Left lung (tissue), 10 donors: ENCODE data around the gene FANCC. TPM values are rescaled to one million over a fixed set of nuclear protein-coding genes. Genes with fewer than 3 reads are reported as not detected.
A peak's percentile ranks its signal among the peaks of the same experiment; 100 is the strongest.

Experiments
- ATAC-seq: fragments of 200-7000 bp; cut with Tn5 transposase; one replicate; pipeline ENCODE4 v1.9.1; 2020; ENCODE audit warnings: moderate library complexity
- DNase-seq, 4 donors: peaks; one replicate each; pipeline ENCODE4 v3.0.0-alpha.2; 2013 to 2020
- H3K27ac ChIP-seq, 2 donors: fragments of 200-600 bp; sonication (generic) in 1 of 2; one replicate each; pipeline versions ENCODE4 v1.5.0 to v1.8.0; 2020 to 2021
- H3K27me3 ChIP-seq, 2 donors: fragments of 200-600 bp; sonication (generic) in 1 of 2; one replicate each; pipeline versions ENCODE4 v1.5.0 to v1.8.0; 2020 to 2021
- H3K36me3 ChIP-seq, 2 donors: fragments of 200-600 bp; sonication (generic) in 1 of 2; one replicate each; pipeline versions ENCODE4 v1.5.0 to v1.8.0; 2020 to 2021
- H3K4me1 ChIP-seq, 2 donors: fragments of 200-600 bp; one replicate each; pipeline ENCODE4 v1.8.0; 2021
- H3K4me3 ChIP-seq, 2 donors: fragments of 200-600 bp; sonication (generic) in 1 of 2; one replicate each; pipeline versions ENCODE4 v1.5.0 to v1.8.0; 2020 to 2021; ENCODE audit warnings: mild to moderate bottlenecking in 1 of 2
- H3K9me3 ChIP-seq, 2 donors: fragments of 200-600 bp; sonication (generic) in 1 of 2; one replicate each; pipeline versions ENCODE4 v1.5.0 to v1.8.0; 2020 to 2021
- CTCF ChIP-seq, 2 donors: fragments of 200-600 bp; sonication (generic) in 1 of 2; IDR thresholded peaks; one replicate each; pipeline versions ENCODE4 v1.5.0 to v1.8.0; 2021; ENCODE audit warnings: antibody characterized with exemption in 2 of 2
- intact Hi-C, 2 donors: fragments of 100-400 bp; cut with DNase I; formaldehyde crosslinking; loops; one replicate each; pipeline versions ENCODE4 v1.11.2 to v1.14.2; 2022
- polyA plus RNA-seq, 6 donors: library from polyadenylated mRNA; unstranded; fragments of 120-200 nt; gene quantifications; one replicate each; pipeline ENCODE4 v1.2.1, GENCODE V29; 2013; ENCODE audit not compliant: insufficient read length in 6 of 6
- total RNA-seq, 2 donors: library from RNA; stranded (reverse); fragmentation: NEBNext Ultra II Directional; extraction: Animal tissue kit (Norgen Biotek cat#: 25700); gene quantifications; one replicate each; pipeline ENCODE4 v1.2.1, GENCODE V29; 2021
- donor health status: DM: no; HTN: yes; CAD: no.
- donor health status: DM: no; HTN: no; CAD: no.

The FANCC gene
- total and polyA plus RNA-seq, 8 donors, result 11.5 to 27.4 (median 25.7) TPM

- H3K27ac ChIP-seq, result no peak overlapping the region
- no peak overlapping the region for H3K4me3 ChIP-seq
- intact Hi-C loops, result no loop called here
- no peak for ATAC-seq
- TF ChIP-seq CTCF (IDR thresholded peaks at IDR 0.05), result no peak
- H3K27me3 ChIP-seq, result no peaks in the 10 kb centered on the region
- H3K9me3 ChIP-seq, result no peaks in the 10 kb centered on the region
- no peak for DNase-seq
- H3K36me3 ChIP-seq, result peaks cover 0 to 42% of the 10 kb centered on the region in 2 donors
- no peaks in the 10 kb centered on the region for H3K4me1 ChIP-seq
These were observed 208.1 kb downstream of the FANCC start for GRCh38 chr9:95109456-95109855.

GRCh38 chr9:95108777-95109176 lies 208.7 kb downstream of the FANCC start:
- DNase-seq (no peak), ATAC-seq (no peak)
- intact Hi-C loops, result no loop called here
- Histone ChIP-seq H3K4me1 (no peaks in the 10 kb centered on the region), H3K36me3 (peaks cover 0 to 48% of the 10 kb centered on the region in 2 donors), H3K4me3 (no peak overlapping the region), H3K27me3 (no peaks in the 10 kb centered on the region), H3K27ac (no peak overlapping the region), H3K9me3 (no peaks in the 10 kb centered on the region)
- no peak for TF ChIP-seq CTCF (IDR thresholded peaks at IDR 0.05)

GRCh38 chr9:95107976-95108375 lies 209.5 kb downstream of the FANCC start:
- Histone ChIP-seq H3K27ac (no peak overlapping the region), H3K36me3 (peaks cover 0 to 53% of the 10 kb centered on the region in 2 donors), H3K4me1 (no peaks in the 10 kb centered on the region), H3K4me3 (no peak overlapping the region), H3K27me3 (no peaks in the 10 kb centered on the region), H3K9me3 (no peaks in the 10 kb centered on the region)
- intact Hi-C loops, result no loop called here
- no peak for TF ChIP-seq CTCF (IDR thresholded peaks at IDR 0.05)
- DNase-seq (no peak), ATAC-seq (no peak)

- ATAC-seq (no peak), DNase-seq (no peak)
- Histone ChIP-seq H3K9me3 (no peaks in the 10 kb centered on the region), H3K4me3 (no peak overlapping the region), H3K27ac (no peak overlapping the region), H3K36me3 (peaks cover 0 to 60% of the 10 kb centered on the region in 2 donors), H3K4me1 (no peaks in the 10 kb centered on the region), H3K27me3 (no peaks in the 10 kb centered on the region)
- intact Hi-C loops, result no loop called here
- TF ChIP-seq CTCF (IDR thresholded peaks at IDR 0.05), result no peak
These were observed 210.3 kb downstream of the FANCC start for GRCh38 chr9:95107001-95107749.

- DNase-seq (no peak), ATAC-seq (peak; percentile 21)
- Histone ChIP-seq H3K4me1 (no peaks in the 10 kb centered on the region), H3K36me3 (peaks cover 0 to 62% of the 10 kb centered on the region in 2 donors), H3K27me3 (no peaks in the 10 kb centered on the region), H3K9me3 (no peaks in the 10 kb centered on the region), H3K4me3 (no peak overlapping the region), H3K27ac (no peak overlapping the region)
- intact Hi-C loops, result no loop called here
- no peak for TF ChIP-seq CTCF (IDR thresholded peaks at IDR 0.05)
These were observed 211.8 kb downstream of the FANCC start for GRCh38 chr9:95105519-95106287.
